Epithelial cell of proximal tubule (primary cell): ENCODE results near the gene PDLIM4. TPM values are rescaled to one million over a fixed set of nuclear protein-coding genes. Genes with fewer than 3 reads are reported as not detected.

Source experiments
- DNase-seq: peaks from one replicate; pipeline ENCODE4 v3.0.0-alpha.2; 2011; ENCODE audit warnings: low read depth
- H3K4me3 ChIP-seq: 2 replicates; pipeline ENCODE4 v1.5.1; 2011; ENCODE audit warnings: low read depth, mild to moderate bottlenecking, low read length
- total RNA-seq: library from RNA; depleted of rRNA; stranded (reverse); fragments of >200 nt; gene quantifications from 2 replicates; pipeline ENCODE4 v1.2.3, GENCODE V29; 2015
- TF ChIP-seq, protein P1 (sequence below): conservative IDR thresholded peaks from 2 replicates; pipeline ENCODE4 v1.5.1; 2012; ENCODE audit warnings: low read depth, mild to moderate bottlenecking, low read length

Gene PDLIM4
- total RNA-seq, 1 donor from 2014 or later: 129 TPM

- no peak overlapping the region for H3K4me3 ChIP-seq
- TF ChIP-seq, protein P1, sequence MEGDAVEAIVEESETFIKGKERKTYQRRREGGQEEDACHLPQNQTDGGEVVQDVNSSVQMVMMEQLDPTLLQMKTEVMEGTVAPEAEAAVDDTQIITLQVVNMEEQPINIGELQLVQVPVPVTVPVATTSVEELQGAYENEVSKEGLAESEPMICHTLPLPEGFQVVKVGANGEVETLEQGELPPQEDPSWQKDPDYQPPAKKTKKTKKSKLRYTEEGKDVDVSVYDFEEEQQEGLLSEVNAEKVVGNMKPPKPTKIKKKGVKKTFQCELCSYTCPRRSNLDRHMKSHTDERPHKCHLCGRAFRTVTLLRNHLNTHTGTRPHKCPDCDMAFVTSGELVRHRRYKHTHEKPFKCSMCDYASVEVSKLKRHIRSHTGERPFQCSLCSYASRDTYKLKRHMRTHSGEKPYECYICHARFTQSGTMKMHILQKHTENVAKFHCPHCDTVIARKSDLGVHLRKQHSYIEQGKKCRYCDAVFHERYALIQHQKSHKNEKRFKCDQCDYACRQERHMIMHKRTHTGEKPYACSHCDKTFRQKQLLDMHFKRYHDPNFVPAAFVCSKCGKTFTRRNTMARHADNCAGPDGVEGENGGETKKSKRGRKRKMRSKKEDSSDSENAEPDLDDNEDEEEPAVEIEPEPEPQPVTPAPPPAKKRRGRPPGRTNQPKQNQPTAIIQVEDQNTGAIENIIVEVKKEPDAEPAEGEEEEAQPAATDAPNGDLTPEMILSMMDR: no peak
- DNase-seq: no peak
Observed at GRCh38 chr5:132310141-132310834, 52.8 kb downstream of the PDLIM4 start.

DNA sequence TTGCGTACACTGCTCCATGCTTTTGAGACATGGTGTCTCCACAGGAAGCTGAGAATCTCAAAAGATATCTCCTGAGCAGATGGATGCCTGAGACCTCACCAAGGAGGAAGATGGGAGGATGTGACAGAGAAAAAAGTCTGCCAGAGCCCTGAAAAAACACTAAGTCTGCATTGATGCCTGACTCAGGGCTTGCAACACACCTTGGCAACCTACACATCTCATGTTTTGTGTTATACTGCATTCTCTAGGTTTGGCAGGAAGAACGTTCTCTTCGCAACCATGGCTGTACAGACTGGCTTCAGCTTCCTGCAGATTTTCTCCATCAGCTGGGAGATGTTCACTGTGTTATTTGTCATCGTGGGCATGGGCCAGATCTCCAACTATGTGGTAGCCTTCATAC is 55.9 kb downstream of the PDLIM4 start:
- no peak overlapping the region for H3K4me3 ChIP-seq
- TF ChIP-seq, protein P1: no peak
- DNase-seq: no peak

GRCh38 chr5:132313961-132314432 is 56.5 kb downstream of the PDLIM4 start:
- no peak overlapping the region for H3K4me3 ChIP-seq
- TF ChIP-seq, protein P1: no peak
- no peak for DNase-seq

- no peak overlapping the region for H3K4me3 ChIP-seq
- TF ChIP-seq, protein P1: no peak
- DNase-seq: no peak
Observed at GRCh38 chr5:132315529-132316067, 58.1 kb downstream of the PDLIM4 start.

- H3K4me3 ChIP-seq: no peak overlapping the region
- DNase-seq: no peak
- TF ChIP-seq, protein P1: no peak
Observed at GRCh38 chr5:132319975-132320374, 62.5 kb downstream of the PDLIM4 start.

GRCh38 chr5:132321109-132321721 is 63.7 kb downstream of the PDLIM4 start:
- DNase-seq: no peak
- no peak overlapping the region for H3K4me3 ChIP-seq
- TF ChIP-seq, protein P1: peak; percentile 9
